Nephron (organoid): ENCODE data around the gene C6orf120.

Experiments used
- H3K27ac Mint-ChIP-seq, 3 experiments: 2 replicates each; pipeline ENCODE4 v1.8.0; 2020; ENCODE audit warnings: mixed read lengths in 3 of 3, mild to moderate bottlenecking in 2 of 3, moderate library complexity in 1 of 3
- H3K27me3 Mint-ChIP-seq: 2 replicates; pipeline ENCODE4 v1.8.0; 2021; ENCODE audit warnings: low read depth, mild to moderate bottlenecking, moderate library complexity, mixed read lengths
- H3K36me3 Mint-ChIP-seq: 2 replicates; pipeline ENCODE4 v1.8.0; 2020; ENCODE audit warnings: low read depth, mixed read lengths
- H3K4me1 Mint-ChIP-seq: 2 replicates; pipeline ENCODE4 v1.8.0; 2020; ENCODE audit warnings: mixed read lengths
- H3K4me3 Mint-ChIP-seq, 3 experiments: 2 replicates each; pipeline ENCODE4 v1.8.0; 2020; ENCODE audit warnings: mild to moderate bottlenecking in 3 of 3, mixed read lengths in 3 of 3, moderate library complexity in 2 of 3
- H3K9me3 Mint-ChIP-seq: 2 replicates; pipeline ENCODE4 v1.8.0; 2020; ENCODE audit warnings: mixed read lengths
- CTCF ChIP-seq, 3 experiments: fragments of 200-600 bp; sonication (generic); IDR thresholded peaks; one replicate each; pipeline ENCODE4 v1.5.0; 2021; ENCODE audit warnings: antibody characterized with exemption in 3 of 3; ENCODE audit not compliant: unreplicated experiment in 3 of 3

Gene C6orf120

GRCh38 chr6:169729961-169730360 is 28.0 kb downstream of the C6orf120 start:
- Mint-ChIP-seq H3K4me1 (peaks cover 12% of the 10 kb centered on the region), H3K27me3 (no peaks in the 10 kb centered on the region), H3K9me3 (peaks cover 5% of the 10 kb centered on the region), H3K4me3 (no peak overlapping the region), H3K27ac (no peak overlapping the region), H3K36me3 (no peaks in the 10 kb centered on the region)
- no peak for TF ChIP-seq CTCF (IDR thresholded peaks at IDR 0.05; ENCODE audit: unreplicated experiment in 3 of 3)

GRCh38 chr6:169738204-169738975 is 36.5 kb downstream of the C6orf120 start:
- Mint-ChIP-seq H3K27me3 (no peaks in the 10 kb centered on the region), H3K4me1 (peaks cover 13% of the 10 kb centered on the region), H3K27ac (peak overlapping the region; percentile 40 to 86 (median 45)), H3K4me3 (peak overlapping the region in 1 of 3 experiments; percentile 62), H3K9me3 (peaks cover 8% of the 10 kb centered on the region), H3K36me3 (no peaks in the 10 kb centered on the region)
- TF ChIP-seq CTCF (IDR thresholded peaks at IDR 0.05; ENCODE audit: unreplicated experiment in 3 of 3) = no peak

- peaks cover 8% of the 10 kb centered on the region for H3K9me3 Mint-ChIP-seq
- no peak for TF ChIP-seq CTCF (IDR thresholded peaks at IDR 0.05; ENCODE audit: unreplicated experiment in 3 of 3)
- peaks cover 13% of the 10 kb centered on the region for H3K4me1 Mint-ChIP-seq
- H3K4me3 Mint-ChIP-seq = no peak overlapping the region
- peak overlapping the region; percentile 40 to 86 (median 45) for H3K27ac Mint-ChIP-seq
- H3K36me3 Mint-ChIP-seq = no peaks in the 10 kb centered on the region
- H3K27me3 Mint-ChIP-seq = no peaks in the 10 kb centered on the region
These were observed 37.1 kb downstream of the C6orf120 start for GRCh38 chr6:169738976-169739529.

GRCh38 chr6:169741344-169741743 is 39.4 kb downstream of the C6orf120 start:
- Mint-ChIP-seq H3K27me3 (no peaks in the 10 kb centered on the region), H3K4me1 (peaks cover 13% of the 10 kb centered on the region), H3K27ac (no peak overlapping the region), H3K4me3 (no peak overlapping the region), H3K9me3 (peaks cover 13% of the 10 kb centered on the region), H3K36me3 (no peaks in the 10 kb centered on the region)
- no peak for TF ChIP-seq CTCF (IDR thresholded peaks at IDR 0.05; ENCODE audit: unreplicated experiment in 3 of 3)

- no peak overlapping the region for H3K27ac Mint-ChIP-seq
- peaks cover 15% of the 10 kb centered on the region for H3K36me3 Mint-ChIP-seq
- H3K4me3 Mint-ChIP-seq = no peak overlapping the region
- H3K4me1 Mint-ChIP-seq = peaks cover 7% of the 10 kb centered on the region
- H3K27me3 Mint-ChIP-seq = no peaks in the 10 kb centered on the region
- H3K9me3 Mint-ChIP-seq = peaks cover 23% of the 10 kb centered on the region
- TF ChIP-seq CTCF (IDR thresholded peaks at IDR 0.05; ENCODE audit: unreplicated experiment in 3 of 3) = no peak
These were observed 43.5 kb downstream of the C6orf120 start for GRCh38 chr6:169745405-169745804.

- no peak for TF ChIP-seq CTCF (IDR thresholded peaks at IDR 0.05; ENCODE audit: unreplicated experiment in 3 of 3)
- no peak overlapping the region for H3K4me3 Mint-ChIP-seq
- H3K36me3 Mint-ChIP-seq = peaks cover 15% of the 10 kb centered on the region
- peaks cover 17% of the 10 kb centered on the region for H3K4me1 Mint-ChIP-seq
- peaks cover 23% of the 10 kb centered on the region for H3K9me3 Mint-ChIP-seq
- H3K27me3 Mint-ChIP-seq = no peaks in the 10 kb centered on the region
- H3K27ac Mint-ChIP-seq = no peak overlapping the region
These were observed 44.6 kb downstream of the C6orf120 start for GRCh38 chr6:169746556-169746955.
